ENCODE results near the gene HIGD2B.
A peak's percentile ranks its signal among the peaks of the same experiment; 100 is the strongest.
"Not testable (repeated sequence)": the region's sequence is repeated elsewhere in the genome, so short reads cannot be mapped to it uniquely, and the experiment has no call there.

The HIGD2B gene

GRCh38 chr15:72724028-72724427 lies 38.0 kb upstream of the HIGD2B start:
- no peak for TF ChIP-seq CTCF (IDR thresholded peaks at IDR 0.05; ENCODE audit: poor library complexity, severe bottlenecking)
- no peaks in the 10 kb centered on the region for H3K9me3 ChIP-seq (ENCODE audit: severe bottlenecking)

GRCh38 chr15:72722071-72722696 lies 36.2 kb upstream of the HIGD2B start:
- TF ChIP-seq CTCF (IDR thresholded peaks at IDR 0.05; ENCODE audit: poor library complexity, severe bottlenecking), result peak; percentile 96
- no peak overlapping the region for H3K4me3 ChIP-seq (ENCODE audit: severe bottlenecking)
- no peak overlapping the region for H3K27ac ChIP-seq (ENCODE audit: poor library complexity, severe bottlenecking)
- ATAC-seq (ENCODE audit: low read depth) (peak; percentile 73), DNase-seq (ENCODE audit: low spot score) (no peak)
- no peaks in the 10 kb centered on the region for H3K9me3 ChIP-seq (ENCODE audit: severe bottlenecking)
- H3K27me3 ChIP-seq (ENCODE audit: insufficient read depth, poor library complexity, severe bottlenecking), result no peaks in the 10 kb centered on the region
- H3K36me3 ChIP-seq (ENCODE audit: low read depth), result peaks cover 11% of the 10 kb centered on the region; the same call in 1 of the 2 replicates
- no peaks in the 10 kb centered on the region for H3K4me1 ChIP-seq (ENCODE audit: insufficient read depth, poor library complexity, severe bottlenecking)

More at GRCh38 chr15:72724028-72724427, 38.0 kb upstream of the HIGD2B start:
- DNase-seq (ENCODE audit: low spot score), result no peak
- no peaks in the 10 kb centered on the region for H3K27me3 ChIP-seq (ENCODE audit: insufficient read depth, poor library complexity, severe bottlenecking)
- no peak for ATAC-seq (ENCODE audit: low read depth)
- H3K27ac ChIP-seq (ENCODE audit: poor library complexity, severe bottlenecking), result no peak overlapping the region
- H3K36me3 ChIP-seq (ENCODE audit: low read depth), result no peaks in the 10 kb centered on the region
- no peaks in the 10 kb centered on the region for H3K4me1 ChIP-seq (ENCODE audit: insufficient read depth, poor library complexity, severe bottlenecking)
- H3K4me3 ChIP-seq (ENCODE audit: severe bottlenecking), result no peak overlapping the region

- not testable (repeated sequence) for H3K27me3 ChIP-seq (ENCODE audit: insufficient read depth, poor library complexity, severe bottlenecking); DNase-seq (ENCODE audit: low spot score); H3K9me3 ChIP-seq (ENCODE audit: severe bottlenecking); H3K27ac ChIP-seq (ENCODE audit: poor library complexity, severe bottlenecking); H3K4me1 ChIP-seq (ENCODE audit: insufficient read depth, poor library complexity, severe bottlenecking); ATAC-seq (ENCODE audit: low read depth); H3K4me3 ChIP-seq (ENCODE audit: severe bottlenecking)
- peaks cover 15% of the 10 kb centered on the region for H3K36me3 ChIP-seq (ENCODE audit: low read depth)
These were observed 22.7 kb upstream of the HIGD2B start for GRCh38 chr15:72708551-72709303.

GRCh38 chr15:72706266-72706665 lies 20.3 kb upstream of the HIGD2B start:
- no peaks in the 10 kb centered on the region for H3K9me3 ChIP-seq (ENCODE audit: severe bottlenecking)
- H3K27me3 ChIP-seq (ENCODE audit: insufficient read depth, poor library complexity, severe bottlenecking), result no peaks in the 10 kb centered on the region
- no peak for DNase-seq (ENCODE audit: low spot score)
- peak; percentile 33; the same call in 1 of the 3 replicates for ATAC-seq (ENCODE audit: low read depth)
- TF ChIP-seq CTCF (IDR thresholded peaks at IDR 0.05; ENCODE audit: poor library complexity, severe bottlenecking), result no peak
- H3K27ac ChIP-seq (ENCODE audit: poor library complexity, severe bottlenecking), result no peak overlapping the region
- H3K4me1 ChIP-seq (ENCODE audit: insufficient read depth, poor library complexity, severe bottlenecking), result peaks cover 6% of the 10 kb centered on the region
- no peaks in the 10 kb centered on the region; the same call in 1 of the 2 replicates for H3K36me3 ChIP-seq (ENCODE audit: low read depth)
- no peak overlapping the region for H3K4me3 ChIP-seq (ENCODE audit: severe bottlenecking)

GRCh38 chr15:72700076-72700475 lies 14.1 kb upstream of the HIGD2B start:
- no peaks in the 10 kb centered on the region for H3K27me3 ChIP-seq (ENCODE audit: insufficient read depth, poor library complexity, severe bottlenecking)
- TF ChIP-seq CTCF (IDR thresholded peaks at IDR 0.05; ENCODE audit: poor library complexity, severe bottlenecking), result no peak

More at GRCh38 chr15:72700076-72700475, 14.1 kb upstream of the HIGD2B start:
- Histone ChIP-seq H3K27ac (ENCODE audit: poor library complexity, severe bottlenecking) (no peak overlapping the region), H3K36me3 (ENCODE audit: low read depth) (no peaks in the 10 kb centered on the region), H3K4me1 (ENCODE audit: insufficient read depth, poor library complexity, severe bottlenecking) (peaks cover 6% of the 10 kb centered on the region), H3K4me3 (ENCODE audit: severe bottlenecking) (no peak overlapping the region), H3K9me3 (ENCODE audit: severe bottlenecking) (no peaks in the 10 kb centered on the region)
- ATAC-seq (ENCODE audit: low read depth), result no peak
- no peak for DNase-seq (ENCODE audit: low spot score)

Data from RWPE2 (cell line).